Keratinocyte (primary cell): ENCODE data around the gene CSDE1.

Experiments used
- CTCF ChIP-seq, 3 experiments: IDR thresholded peaks in 1 of 3; conservative IDR thresholded peaks in 1 of 3; optimal IDR thresholded peaks in 1 of 3; 2 replicates in 2 of 3; 3 replicates in 1 of 3; pipeline versions ENCODE3 to v1.5.1; 2011; ENCODE audit warnings: low read length in 3 of 3, mild to moderate bottlenecking in 3 of 3, moderate library complexity in 2 of 3, control low read depth in 1 of 3, inconsistent platforms in 1 of 3; ENCODE audit not compliant: insufficient read depth in 2 of 3; ENCODE audit errors: extremely low read depth in 1 of 3
- EZH2 ChIP-seq: IDR thresholded peaks from one replicate; pipeline ENCODE4 v1.6.1; 2012; ENCODE audit warnings: inconsistent platforms, mild to moderate bottlenecking, low read length, moderate library complexity

- TF ChIP-seq CTCF (optimal IDR thresholded peaks at IDR 0.05 in 1 of 3, IDR thresholded peaks at IDR 0.05 in 1 of 3, conservative IDR thresholded peaks at IDR 0.05 in 1 of 3; ENCODE audit: extremely low read depth in 1 of 3, insufficient read depth in 2 of 3, low read length in 3 of 3), result no peak
- no peak for TF ChIP-seq EZH2
These were observed 55.0 kb downstream of the CSDE1 start for GRCh38 chr1:114702737-114703136.
